OCI-LY1 (cell line): ENCODE results near the gene MED13.

ENCODE experiments used
- H2AFZ ChIP-seq: fragments of 200-600 bp; sonication (generic), shearing (Covaris generic); 2 replicates; pipeline ENCODE4 v1.6.0; 2014; ENCODE audit warnings: antibody characterized with exemption, mild to moderate bottlenecking, low read length
- H3F3A ChIP-seq: fragments of 200-600 bp; sonication (generic), shearing (Covaris generic); 2 replicates; pipeline ENCODE4 v1.6.0; 2014; ENCODE audit warnings: mild to moderate bottlenecking, antibody characterized with exemption, low read length, moderate library complexity; ENCODE audit not compliant: insufficient read depth
- H3K27ac ChIP-seq: fragments of 200-600 bp; sonication (generic); 2 replicates; pipeline ENCODE4 v1.5.1; 2014; ENCODE audit warnings: low read length, mixed run types, mild to moderate bottlenecking, low read depth; ENCODE audit not compliant: poor library complexity, severe bottlenecking
- H3K27me3 ChIP-seq: fragments of 200-600 bp; sonication (generic); 2 replicates; pipeline ENCODE4 v1.6.0; 2014; ENCODE audit warnings: antibody characterized with exemption, mild to moderate bottlenecking, low read length, moderate library complexity; ENCODE audit not compliant: insufficient read depth
- H3K36me3 ChIP-seq: fragments of 200-600 bp; sonication (generic); 2 replicates; pipeline ENCODE4 v1.6.1; 2014; ENCODE audit warnings: mild to moderate bottlenecking, antibody characterized with exemption, low read length, moderate library complexity, mixed read lengths; ENCODE audit not compliant: insufficient read depth
- H3K4me1 ChIP-seq: fragments of 200-600 bp; sonication (generic); 2 replicates; pipeline ENCODE4 v1.5.1; 2014; ENCODE audit warnings: mild to moderate bottlenecking, low read length, moderate library complexity; ENCODE audit not compliant: insufficient read depth, severe bottlenecking
- H3K4me2 ChIP-seq: fragments of 200-600 bp; sonication (generic), shearing (Covaris generic); 2 replicates; pipeline ENCODE4 v1.6.1; 2014; ENCODE audit warnings: low read length
- H3K4me3 ChIP-seq: fragments of 200-600 bp; sonication (generic); 2 replicates; pipeline ENCODE4 v1.5.1; 2014; ENCODE audit warnings: low read length, low read depth, mild to moderate bottlenecking, mixed read lengths; ENCODE audit not compliant: poor library complexity, severe bottlenecking
- H3K79me2 ChIP-seq: fragments of 200-600 bp; shearing (Covaris generic); 2 replicates; pipeline ENCODE4 v1.6.1; 2016; ENCODE audit warnings: mixed run types, low read length, mixed read lengths; ENCODE audit not compliant: insufficient read depth
- H3K9ac ChIP-seq: fragments of 200-600 bp; sonication (generic), shearing (Covaris generic); 2 replicates; pipeline ENCODE4 v1.6.1; 2014; ENCODE audit warnings: mild to moderate bottlenecking, low read length, mixed read lengths
- H3K9me2 ChIP-seq: fragments of 200-600 bp; sonication (generic), shearing (Covaris generic); 2 replicates; pipeline ENCODE4 v1.6.1; 2014; ENCODE audit warnings: low read depth, mild to moderate bottlenecking, low read length, mixed read lengths
- H3K9me3 ChIP-seq: fragments of 200-600 bp; shearing (Covaris generic); 2 replicates; pipeline ENCODE4 v1.6.1; 2014; ENCODE audit warnings: low read length, mixed read lengths
- H4K20me1 ChIP-seq: fragments of 200-600 bp; sonication (generic), shearing (Covaris generic); 2 replicates; pipeline ENCODE4 v1.6.0; 2016; ENCODE audit warnings: mild to moderate bottlenecking, low read length; ENCODE audit not compliant: insufficient read depth
- CTCF ChIP-seq: fragments of 200-600 bp; sonication (generic), shearing (Covaris generic); IDR thresholded peaks from 2 replicates; pipeline ENCODE4 v1.5.1; 2017; ENCODE audit warnings: mild to moderate bottlenecking, antibody characterized with exemption, low read length, moderate library complexity, mixed read lengths
- EZH2 ChIP-seq: fragments of 200-600 bp; sonication (generic), shearing (Covaris generic); IDR thresholded peaks from 2 replicates; pipeline ENCODE4 v1.8.0; 2017; ENCODE audit warnings: borderline replicate concordance, mixed run types, mild to moderate bottlenecking, antibody characterized with exemption, low read length, moderate library complexity, mixed read lengths

The MED13 gene

GRCh38 chr17:61967729-61968128 lies 97.3 kb downstream of the MED13 start:
- TF ChIP-seq EZH2: no peak
- TF ChIP-seq CTCF: no peak
- Histone ChIP-seq H3K9ac (no peak overlapping the region), H3K27me3 (no peaks in the 10 kb centered on the region), H2AFZ (no peak overlapping the region), H4K20me1 (no peaks in the 10 kb centered on the region), H3K4me3 (no peak overlapping the region), H3K4me2 (no peak overlapping the region), H3K79me2 (no peaks in the 10 kb centered on the region), H3K9me2 (no peaks in the 10 kb centered on the region), H3K4me1 (no peaks in the 10 kb centered on the region), H3F3A (no peaks in the 10 kb centered on the region), H3K9me3 (no peaks in the 10 kb centered on the region), H3K36me3 (peaks cover 74% of the 10 kb centered on the region), H3K27ac (no peak overlapping the region)

- no peaks in the 10 kb centered on the region for H3K4me1 ChIP-seq
- no peaks in the 10 kb centered on the region for H3K79me2 ChIP-seq
- H3K9ac ChIP-seq: no peak overlapping the region
- no peaks in the 10 kb centered on the region for H3K9me2 ChIP-seq
- no peaks in the 10 kb centered on the region for H3K9me3 ChIP-seq
- H4K20me1 ChIP-seq: no peaks in the 10 kb centered on the region
- H2AFZ ChIP-seq: no peak overlapping the region
- no peaks in the 10 kb centered on the region for H3K27me3 ChIP-seq
- no peak overlapping the region for H3K27ac ChIP-seq
- peaks cover 75% of the 10 kb centered on the region for H3K36me3 ChIP-seq
- H3F3A ChIP-seq: no peaks in the 10 kb centered on the region
- H3K4me3 ChIP-seq: no peak overlapping the region
- no peak for TF ChIP-seq EZH2
- no peak for TF ChIP-seq CTCF
- no peak overlapping the region for H3K4me2 ChIP-seq
Observed at GRCh38 chr17:61966191-61966590, 98.9 kb downstream of the MED13 start.

GRCh38 chr17:61955619-61956018 lies 109.5 kb downstream of the MED13 start:
- Histone ChIP-seq H3K4me1 (no peaks in the 10 kb centered on the region), H3K36me3 (peaks cover 81% of the 10 kb centered on the region), H3K79me2 (no peaks in the 10 kb centered on the region), H3K9me3 (no peaks in the 10 kb centered on the region), H2AFZ (no peak overlapping the region), H3K9ac (no peak overlapping the region), H3K9me2 (no peaks in the 10 kb centered on the region), H3K4me3 (no peak overlapping the region), H4K20me1 (no peaks in the 10 kb centered on the region), H3K27ac (no peak overlapping the region), H3K27me3 (no peaks in the 10 kb centered on the region), H3K4me2 (no peak overlapping the region), H3F3A (no peaks in the 10 kb centered on the region)
- no peak for TF ChIP-seq EZH2
- TF ChIP-seq CTCF: no peak
